Choroid plexus epithelial cell (primary cell): ENCODE data around the gene THSD7A.

ENCODE experiments used
- DNase-seq: peaks from one replicate; pipeline ENCODE4 v3.0.0-alpha.2; 2010; ENCODE audit warnings: low read depth
- H3K4me3 ChIP-seq: 2 replicates; pipeline ENCODE4 v1.5.1; 2011; ENCODE audit warnings: low read depth, mild to moderate bottlenecking, control low read depth, low read length, moderate library complexity
- TF ChIP-seq, protein P1 (sequence below): conservative IDR thresholded peaks from 2 replicates; pipeline ENCODE4 v1.5.1; 2011; ENCODE audit warnings: low read depth, mild to moderate bottlenecking, control low read depth, inconsistent platforms, low read length, moderate library complexity

THSD7A gene

DNA sequence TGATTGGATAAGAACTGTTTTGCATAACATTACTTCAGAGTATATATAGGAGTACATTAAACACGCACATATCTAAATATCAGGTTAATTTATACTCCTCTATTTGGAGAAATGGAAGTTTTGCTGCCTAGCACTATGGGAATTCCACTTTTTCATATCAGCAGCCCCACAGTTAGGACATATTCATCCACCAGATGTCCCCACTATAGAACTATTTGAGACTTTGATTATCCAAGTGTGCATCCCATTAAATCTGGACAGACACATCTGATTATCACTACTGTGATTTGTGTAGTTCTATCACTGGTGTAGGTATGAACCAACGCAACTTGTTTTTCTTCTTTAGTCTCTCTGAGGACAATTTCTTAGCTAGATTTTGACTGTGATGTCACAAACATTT, 345.7 kb downstream of the THSD7A start:
- DNase-seq, result peak; percentile 58
- TF ChIP-seq, protein P1, sequence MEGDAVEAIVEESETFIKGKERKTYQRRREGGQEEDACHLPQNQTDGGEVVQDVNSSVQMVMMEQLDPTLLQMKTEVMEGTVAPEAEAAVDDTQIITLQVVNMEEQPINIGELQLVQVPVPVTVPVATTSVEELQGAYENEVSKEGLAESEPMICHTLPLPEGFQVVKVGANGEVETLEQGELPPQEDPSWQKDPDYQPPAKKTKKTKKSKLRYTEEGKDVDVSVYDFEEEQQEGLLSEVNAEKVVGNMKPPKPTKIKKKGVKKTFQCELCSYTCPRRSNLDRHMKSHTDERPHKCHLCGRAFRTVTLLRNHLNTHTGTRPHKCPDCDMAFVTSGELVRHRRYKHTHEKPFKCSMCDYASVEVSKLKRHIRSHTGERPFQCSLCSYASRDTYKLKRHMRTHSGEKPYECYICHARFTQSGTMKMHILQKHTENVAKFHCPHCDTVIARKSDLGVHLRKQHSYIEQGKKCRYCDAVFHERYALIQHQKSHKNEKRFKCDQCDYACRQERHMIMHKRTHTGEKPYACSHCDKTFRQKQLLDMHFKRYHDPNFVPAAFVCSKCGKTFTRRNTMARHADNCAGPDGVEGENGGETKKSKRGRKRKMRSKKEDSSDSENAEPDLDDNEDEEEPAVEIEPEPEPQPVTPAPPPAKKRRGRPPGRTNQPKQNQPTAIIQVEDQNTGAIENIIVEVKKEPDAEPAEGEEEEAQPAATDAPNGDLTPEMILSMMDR, result peak; percentile 52
- H3K4me3 ChIP-seq, result no peak overlapping the region

DNA sequence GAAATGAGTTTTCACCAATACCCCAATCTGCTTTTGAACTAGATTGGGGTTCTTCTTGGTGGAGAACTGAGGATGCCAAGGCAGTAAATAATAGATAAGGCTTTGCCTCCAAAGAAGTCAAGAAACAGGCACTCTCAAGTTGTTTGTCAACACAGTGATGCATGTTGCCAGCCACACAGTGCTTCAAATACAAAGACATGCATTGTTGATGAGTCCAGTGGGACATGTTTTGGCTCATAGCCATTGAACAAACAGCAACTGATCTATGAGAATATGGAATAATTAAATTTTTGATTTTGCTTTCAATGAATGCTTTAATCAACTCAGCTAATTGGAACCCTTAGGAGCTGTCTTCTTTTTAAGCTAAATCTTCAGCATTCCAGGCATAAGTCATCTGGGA, 346.4 kb downstream of the THSD7A start:
- TF ChIP-seq, protein P1, result no peak
- H3K4me3 ChIP-seq, result no peak overlapping the region
- DNase-seq, result no peak

DNA sequence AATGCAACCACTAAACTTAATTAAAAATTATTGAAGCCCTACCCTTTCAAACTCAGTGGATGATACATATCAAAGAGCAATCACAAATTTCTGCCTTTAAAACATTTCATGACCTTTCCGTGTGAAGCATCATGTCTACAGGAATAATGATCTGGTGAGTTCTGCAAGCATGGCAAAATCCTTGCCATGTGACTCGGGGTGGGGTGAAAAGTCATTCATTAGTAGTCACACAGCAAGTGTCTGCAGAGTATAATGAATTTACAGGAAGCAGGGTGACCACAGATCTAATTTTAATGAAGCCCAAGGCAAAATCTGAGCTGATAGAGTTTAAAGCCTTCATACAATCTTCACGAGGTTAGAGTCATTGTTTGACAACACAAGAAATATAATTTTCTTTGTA, 351.9 kb downstream of the THSD7A start:
- DNase-seq, result no peak
- TF ChIP-seq, protein P1, result no peak
- H3K4me3 ChIP-seq, result no peak overlapping the region

DNA sequence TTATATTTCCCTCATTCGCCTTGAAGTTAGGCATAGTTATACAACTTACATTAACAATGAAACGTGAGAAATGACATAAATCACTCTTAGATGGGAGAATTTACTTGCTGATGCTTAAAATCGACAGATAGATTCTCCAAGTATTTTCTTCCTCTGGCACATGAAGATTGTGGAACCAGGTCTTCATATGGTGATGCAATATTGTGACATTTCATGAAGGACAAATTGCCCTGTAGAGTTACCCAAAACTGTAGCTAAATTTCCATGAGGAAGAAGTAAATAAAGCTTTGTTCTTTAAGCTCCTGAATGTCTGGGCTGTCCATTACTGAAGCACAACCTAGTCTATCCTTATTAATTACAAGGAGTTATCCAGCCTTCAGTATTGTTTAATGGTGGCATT, 353.1 kb downstream of the THSD7A start:
- no peak overlapping the region for H3K4me3 ChIP-seq
- TF ChIP-seq, protein P1, result no peak
- no peak for DNase-seq

DNA sequence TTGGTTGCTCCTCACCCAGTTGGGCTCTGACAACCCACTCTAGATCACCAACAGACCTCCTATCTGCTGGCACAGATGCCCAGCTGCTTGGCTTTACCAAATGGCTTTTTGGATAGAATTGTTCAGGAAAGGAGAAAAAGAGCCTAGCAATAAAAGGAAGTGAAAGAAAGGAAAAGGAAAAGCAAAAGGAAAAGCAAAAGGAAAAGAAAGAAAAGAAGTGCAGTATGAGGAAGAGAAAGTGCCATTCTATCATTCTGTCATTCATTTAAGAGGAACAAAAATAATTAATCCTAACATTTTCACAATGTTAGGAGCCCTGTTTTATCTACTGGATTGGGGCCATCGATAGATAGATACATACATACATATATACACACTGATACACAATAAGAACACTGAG, 353.6 kb downstream of the THSD7A start:
- DNase-seq, result no peak
- TF ChIP-seq, protein P1, result no peak
- H3K4me3 ChIP-seq, result no peak overlapping the region

DNA sequence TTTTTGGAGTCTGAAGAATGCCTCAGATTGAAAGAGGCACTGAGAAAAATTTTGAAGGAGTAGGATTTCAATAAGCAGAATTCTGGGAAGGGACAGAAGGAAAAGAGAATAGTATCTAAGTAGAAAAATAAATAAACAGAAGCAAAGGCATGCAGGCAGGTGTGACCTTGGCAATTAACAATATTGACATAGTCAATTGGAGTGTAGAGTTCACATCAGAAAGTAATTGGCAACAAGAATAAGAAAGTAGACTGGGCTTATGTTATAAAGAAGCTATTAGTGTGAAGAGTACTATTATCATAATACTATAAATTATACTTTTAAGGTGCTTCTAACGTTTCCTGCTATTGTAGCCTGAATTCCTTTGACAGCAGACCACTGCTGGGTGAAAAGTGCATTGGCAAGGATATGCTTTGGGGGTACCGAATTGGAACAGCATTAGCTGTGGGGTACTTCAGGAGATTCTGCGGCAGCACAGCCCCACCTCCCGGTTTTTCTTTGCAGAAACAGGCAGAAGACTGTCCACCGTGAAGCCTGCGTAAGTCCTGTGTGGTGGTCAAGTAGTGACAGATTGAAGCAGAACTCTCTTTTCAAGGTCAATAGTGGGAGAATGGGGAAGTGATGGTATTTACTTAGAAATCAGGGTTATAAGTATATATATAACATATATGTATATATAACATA, 357.0 kb downstream of the THSD7A start:
- H3K4me3 ChIP-seq, result no peak overlapping the region
- TF ChIP-seq, protein P1, result peak; percentile 57
- DNase-seq, result peak; percentile 33

DNA sequence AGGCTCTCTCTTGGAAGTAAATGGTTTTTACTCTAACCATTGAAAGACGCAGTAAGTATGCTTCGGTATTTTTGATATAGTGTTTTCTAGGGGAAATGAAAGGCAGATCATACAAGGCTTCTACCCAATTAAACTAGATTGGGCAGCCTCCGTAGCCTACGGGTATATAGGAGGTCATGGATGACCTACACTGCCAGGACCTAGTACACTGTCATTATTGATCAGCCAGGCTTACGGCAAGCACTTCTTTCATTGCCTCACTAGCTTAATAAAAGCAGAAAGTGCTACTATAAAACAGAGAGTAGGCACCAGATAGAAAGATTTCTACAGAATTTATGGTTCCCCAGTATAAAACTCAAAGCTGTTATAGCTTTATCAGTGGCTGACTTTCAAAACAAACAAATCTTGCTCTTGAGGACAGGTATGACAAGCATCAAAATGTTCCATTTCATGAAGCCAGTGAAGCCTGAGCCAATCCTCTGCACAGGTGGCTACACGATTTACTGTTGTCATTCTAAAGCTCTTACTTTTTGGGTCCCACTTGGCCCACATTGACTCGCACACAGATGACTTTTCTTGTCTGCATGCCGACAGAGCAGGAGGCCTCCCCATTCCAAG, 358.1 kb downstream of the THSD7A start:
- TF ChIP-seq, protein P1, result no peak
- DNase-seq, result no peak
- H3K4me3 ChIP-seq, result no peak overlapping the region
